Measurements from ENCODE around the gene MAVS.
A peak's percentile ranks its signal among the peaks of the same experiment; 100 is the strongest.
"Not testable (repeated sequence)": the region's sequence is repeated elsewhere in the genome, so short reads cannot be mapped to it uniquely, and the experiment has no call there.

Gene MAVS

DNA sequence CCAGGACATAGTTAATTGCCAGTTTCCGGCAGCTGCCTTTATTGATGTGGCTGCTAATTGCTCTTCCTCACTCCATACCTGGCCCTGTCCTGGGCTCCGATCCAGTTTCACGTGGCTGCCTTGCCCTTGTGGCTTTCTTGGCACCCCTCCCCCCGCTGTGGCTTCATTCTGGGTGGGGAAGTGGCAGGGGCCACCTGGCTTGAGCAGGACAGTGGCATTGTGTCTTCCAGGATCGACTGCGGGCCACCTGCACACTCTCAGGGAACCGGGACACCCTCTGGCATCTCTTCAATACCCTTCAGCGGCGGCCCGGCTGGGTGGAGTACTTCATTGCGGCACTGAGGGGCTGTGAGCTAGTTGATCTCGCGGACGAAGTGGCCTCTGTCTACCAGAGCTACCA is 10.8 kb downstream of the MAVS start:
- DNase-seq = no peak

DNA sequence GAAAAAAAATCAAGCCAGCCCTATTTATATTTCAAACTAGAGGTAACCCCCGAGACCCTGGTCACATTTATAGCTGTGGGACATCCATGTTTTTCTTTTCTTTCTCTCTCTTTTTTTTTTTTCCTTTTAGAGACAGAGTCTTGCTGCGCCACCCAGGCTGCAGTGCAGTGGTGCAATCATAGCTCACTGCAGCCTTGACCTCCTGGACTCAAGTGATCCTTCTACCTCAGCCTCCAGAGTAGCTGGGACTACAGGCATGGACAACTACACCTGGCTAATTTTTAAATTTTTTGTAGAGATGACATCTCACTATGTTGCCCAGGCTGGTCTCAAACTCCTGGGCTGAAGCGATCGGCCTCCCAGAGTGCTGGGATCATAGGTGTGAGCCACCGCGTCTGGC is 12.1 kb downstream of the MAVS start:
- DNase-seq = no peak

DNA sequence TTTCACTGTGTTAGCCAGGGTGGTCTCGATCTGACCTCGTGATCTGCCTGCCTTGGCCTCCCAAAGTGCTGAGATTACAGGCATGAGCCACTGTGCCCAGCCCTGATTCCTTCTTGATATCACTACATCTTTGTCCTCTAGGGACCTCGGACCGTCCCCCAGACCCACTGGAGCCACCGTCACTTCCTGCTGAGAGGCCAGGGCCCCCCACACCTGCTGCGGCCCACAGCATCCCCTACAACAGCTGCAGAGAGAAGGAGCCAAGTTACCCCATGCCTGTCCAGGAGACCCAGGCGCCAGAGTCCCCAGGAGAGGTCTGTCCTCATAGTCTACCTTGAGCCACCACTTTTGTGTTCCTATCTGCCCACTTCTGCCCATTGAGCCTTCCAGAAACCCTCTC is 14.6 kb downstream of the MAVS start:
- DNase-seq = no peak

DNA sequence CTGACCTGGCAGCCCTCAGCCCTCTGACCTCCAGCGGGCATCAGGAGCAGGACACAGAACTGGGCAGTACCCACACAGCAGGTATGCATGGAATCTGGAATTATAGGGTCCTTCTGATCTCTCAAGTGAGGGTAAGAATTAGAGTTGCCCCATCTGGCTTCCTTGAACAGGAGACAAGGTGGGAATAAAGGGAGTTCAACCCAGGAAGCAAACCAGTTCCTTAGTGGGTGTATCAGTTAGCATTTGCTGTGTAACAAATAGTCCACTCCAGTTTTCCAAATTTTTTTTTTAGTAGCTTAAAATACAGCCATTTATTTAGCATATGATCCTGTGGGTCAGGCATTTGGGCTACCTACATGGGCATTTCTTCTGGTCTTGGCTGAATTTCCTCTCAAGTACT is 15.7 kb downstream of the MAVS start:
- DNase-seq = no peak

DNA sequence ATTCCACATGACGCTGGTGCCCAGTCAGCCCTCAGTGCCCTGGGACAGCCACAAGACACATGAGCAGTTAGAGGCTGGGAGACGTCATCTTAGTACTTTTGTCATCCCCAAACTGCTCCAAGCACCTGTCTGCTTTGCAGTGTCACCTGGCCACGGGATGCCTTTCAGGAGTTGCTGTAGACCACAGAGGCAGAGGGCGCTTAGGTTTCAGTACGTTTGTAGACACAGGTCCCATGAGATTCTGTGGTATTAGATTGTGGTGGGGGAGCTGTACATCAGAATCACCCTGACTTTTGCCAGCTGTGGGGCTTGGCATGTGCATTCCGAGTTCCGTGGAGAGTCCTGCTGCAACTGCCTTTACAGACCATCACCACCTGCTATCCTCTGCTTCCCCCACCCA is 16.7 kb downstream of the MAVS start:
- no peak for DNase-seq

DNA sequence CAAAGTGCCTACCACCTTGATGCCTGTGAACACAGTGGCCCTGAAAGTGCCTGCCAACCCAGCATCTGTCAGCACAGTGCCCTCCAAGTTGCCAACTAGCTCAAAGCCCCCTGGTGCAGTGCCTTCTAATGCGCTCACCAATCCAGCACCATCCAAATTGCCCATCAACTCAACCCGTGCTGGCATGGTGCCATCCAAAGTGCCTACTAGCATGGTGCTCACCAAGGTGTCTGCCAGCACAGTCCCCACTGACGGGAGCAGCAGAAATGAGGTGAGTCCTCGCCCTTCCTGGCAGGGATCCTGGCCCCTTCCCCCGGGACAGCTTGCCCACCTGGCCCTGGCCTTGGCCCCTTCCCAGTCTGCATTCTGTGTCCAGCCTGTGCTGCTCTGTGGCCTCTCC is 17.9 kb downstream of the MAVS start:
- no peak for DNase-seq

DNA sequence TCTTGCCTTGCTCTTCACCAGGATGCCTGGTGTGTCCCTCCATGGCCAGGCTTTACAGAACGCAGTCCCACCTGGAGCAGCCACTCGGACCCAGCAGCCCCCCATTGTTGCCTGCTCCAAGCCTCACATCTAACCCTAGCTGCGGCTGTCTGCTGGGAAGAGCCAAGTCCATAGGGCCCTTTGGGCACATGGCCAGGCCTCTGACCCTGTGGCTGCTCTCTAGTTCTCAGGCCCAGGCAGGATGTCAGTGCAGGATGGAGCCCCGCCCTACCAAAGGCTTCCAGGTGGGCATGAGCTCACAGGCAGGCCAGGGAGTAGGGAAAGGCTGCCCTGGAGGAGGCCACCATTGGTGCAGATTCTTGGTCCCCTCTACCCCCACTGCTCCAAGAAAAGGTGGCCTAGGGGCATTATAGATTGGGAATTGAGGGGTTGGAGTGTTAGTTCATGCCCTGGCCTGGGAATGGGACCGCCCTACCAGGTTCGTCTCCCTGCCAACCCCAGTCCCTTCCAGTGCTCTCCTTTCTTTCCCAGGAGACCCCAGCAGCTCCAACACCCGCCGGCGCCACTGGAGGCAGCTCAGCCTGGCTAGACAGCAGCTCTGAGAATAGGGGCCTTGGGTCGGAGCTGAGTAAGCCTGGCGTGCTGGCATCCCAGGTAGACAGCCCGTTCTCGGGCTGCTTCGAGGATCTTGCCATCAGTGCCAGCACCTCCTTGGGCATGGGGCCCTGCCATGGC is 18.7 kb downstream of the MAVS start:
- no peak for DNase-seq

DNA sequence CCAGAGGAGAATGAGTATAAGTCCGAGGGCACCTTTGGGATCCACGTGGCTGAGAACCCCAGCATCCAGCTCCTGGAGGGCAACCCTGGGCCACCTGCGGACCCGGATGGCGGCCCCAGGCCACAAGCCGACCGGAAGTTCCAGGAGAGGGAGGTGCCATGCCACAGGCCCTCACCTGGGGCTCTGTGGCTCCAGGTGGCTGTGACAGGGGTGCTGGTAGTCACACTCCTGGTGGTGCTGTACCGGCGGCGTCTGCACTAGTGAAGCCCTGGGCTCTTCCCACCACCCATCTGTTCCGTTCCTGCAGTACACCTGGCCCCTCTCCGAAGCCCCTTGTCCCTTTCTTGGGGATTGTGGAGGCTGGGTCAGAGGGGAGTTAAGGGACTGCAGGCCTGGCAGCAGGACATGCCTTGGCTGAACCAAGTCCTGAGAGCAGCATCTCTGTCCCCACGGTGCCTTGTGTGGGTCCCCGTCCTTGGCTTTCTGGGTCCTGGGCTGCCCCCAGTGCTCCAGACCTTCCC is 19.3 kb downstream of the MAVS start:
- DNase-seq = no peak

DNA sequence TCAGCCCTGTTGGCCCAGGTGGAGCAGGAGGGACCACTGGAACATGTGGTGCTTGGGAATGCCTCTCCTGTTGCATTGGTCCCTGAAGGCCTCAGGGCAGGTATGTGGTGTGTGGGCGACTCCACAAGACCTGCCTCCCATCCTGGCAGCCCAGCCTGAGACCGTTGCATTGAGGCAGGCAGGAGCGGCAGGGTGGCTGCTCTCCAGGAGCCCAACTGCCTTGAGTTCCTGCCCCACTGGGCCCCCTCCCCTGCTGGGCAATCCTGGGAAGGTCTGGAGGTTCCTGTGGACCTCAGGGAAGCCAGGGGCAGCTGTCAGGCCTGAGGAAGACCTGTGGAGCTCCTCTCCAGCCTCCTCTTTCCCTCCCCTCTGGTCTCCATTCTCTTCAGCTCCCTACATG is 19.8 kb downstream of the MAVS start:
- no peak for DNase-seq

DNA sequence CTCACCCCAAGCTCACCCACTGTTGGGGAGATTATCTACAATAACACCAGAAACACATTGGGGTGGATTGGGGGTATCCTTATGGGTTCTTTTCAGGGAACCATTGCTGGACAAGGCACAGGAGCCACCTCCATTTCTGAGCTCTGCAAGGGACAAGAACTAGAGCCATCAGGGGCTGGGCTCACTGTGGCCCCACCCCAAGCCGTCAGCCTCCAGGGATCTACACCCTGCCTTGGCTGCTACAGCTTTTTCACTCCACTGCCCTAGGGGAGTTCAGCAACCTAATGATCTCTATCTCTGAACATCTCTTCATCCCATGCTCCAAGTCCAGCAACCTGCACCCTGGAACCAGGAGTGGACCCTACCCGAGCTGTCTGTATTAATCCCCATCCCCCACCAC is 21.2 kb downstream of the MAVS start:
- DNase-seq = no peak

DNA sequence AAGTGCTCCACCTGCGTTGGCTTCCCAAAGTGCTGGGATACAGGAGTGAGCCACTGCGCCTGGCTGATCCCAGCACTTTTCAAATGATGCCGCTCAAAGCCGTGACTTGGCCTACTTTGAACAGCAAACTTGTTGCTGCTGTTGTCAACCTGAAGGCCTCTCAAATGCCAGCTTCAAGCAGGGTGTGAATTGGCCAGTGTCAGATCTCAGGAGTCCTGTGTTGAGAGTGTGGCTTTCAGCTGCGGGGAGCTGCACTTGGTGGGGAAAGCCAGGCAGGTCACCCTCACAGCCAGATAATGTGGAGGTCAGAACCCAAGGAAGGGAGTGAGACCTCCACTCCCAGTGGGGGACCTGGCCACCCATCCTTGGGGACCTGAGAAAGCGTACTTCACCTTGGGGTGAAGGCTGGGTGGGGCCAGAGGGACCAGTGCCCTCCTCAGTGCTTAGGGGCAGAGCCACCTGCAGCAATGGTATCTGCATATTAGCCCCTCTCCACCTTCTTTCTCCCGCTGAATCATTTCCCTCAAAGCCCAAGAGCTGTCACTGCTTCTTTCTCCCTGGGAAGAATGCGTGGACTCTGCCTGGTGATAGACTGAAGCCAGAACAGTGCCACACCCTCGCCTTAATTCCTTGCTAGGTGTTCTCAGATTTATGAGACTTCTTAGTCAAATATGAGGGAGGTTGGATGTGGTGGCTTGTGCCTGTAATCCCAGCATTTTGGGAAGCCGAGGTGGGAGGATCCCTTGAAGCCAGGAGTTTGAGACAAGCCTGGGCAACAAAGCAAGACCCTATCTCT is 23.4 kb downstream of the MAVS start:
- DNase-seq = no peak

DNA sequence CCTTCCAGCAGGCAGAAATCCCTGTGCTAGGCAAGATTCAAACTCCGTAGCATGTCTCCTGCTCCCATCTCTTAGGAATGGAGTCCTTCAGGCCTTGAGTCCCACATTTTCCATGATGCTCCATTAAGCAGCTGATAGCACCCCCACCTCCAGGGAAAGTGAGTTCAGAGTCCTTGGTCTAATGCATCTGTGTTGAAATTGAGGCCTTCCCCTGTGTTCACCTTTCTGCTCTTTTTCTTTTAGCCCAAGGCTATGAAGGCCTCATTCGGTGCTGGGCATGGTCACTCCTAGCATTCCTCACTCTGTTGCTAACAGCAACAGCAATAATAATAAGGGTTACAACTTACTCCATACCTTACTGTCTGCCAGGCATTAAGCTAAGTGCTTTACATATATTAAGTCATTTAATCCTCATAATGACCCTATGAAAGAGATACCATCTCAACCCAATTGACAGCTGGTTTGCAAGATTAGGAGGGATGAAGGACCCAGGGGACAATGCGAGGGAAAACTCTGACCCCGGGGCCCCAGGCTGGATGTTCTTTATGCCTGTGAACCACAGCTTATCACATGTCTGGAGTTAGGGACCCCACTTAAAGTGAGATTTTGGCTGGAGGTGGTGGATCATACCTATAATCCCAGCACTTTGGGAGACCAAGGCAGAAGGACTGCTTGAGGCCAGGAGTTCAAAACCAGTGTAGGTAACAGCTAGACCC is 25.1 kb downstream of the MAVS start:
- DNase-seq = no peak

DNA sequence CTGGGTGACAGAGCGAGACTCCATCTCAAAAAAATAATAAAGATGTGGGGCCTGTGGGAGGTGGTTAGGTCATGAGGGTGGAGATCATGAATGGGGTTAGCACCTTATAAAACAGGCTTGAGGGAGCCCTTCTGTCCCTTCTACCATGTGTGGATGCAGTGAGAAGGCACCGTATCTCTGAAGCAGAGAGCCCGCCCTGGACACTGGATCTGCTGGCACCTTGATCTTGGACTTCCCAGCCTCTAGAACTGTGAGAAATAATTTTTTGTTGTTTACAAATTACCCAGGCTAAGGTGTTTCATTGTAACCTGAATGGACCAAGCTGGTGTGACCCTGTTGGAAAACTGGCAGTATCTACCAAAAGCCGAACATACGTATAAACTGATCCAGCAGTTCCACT is 26.9 kb downstream of the MAVS start:
- DNase-seq = no peak

DNA sequence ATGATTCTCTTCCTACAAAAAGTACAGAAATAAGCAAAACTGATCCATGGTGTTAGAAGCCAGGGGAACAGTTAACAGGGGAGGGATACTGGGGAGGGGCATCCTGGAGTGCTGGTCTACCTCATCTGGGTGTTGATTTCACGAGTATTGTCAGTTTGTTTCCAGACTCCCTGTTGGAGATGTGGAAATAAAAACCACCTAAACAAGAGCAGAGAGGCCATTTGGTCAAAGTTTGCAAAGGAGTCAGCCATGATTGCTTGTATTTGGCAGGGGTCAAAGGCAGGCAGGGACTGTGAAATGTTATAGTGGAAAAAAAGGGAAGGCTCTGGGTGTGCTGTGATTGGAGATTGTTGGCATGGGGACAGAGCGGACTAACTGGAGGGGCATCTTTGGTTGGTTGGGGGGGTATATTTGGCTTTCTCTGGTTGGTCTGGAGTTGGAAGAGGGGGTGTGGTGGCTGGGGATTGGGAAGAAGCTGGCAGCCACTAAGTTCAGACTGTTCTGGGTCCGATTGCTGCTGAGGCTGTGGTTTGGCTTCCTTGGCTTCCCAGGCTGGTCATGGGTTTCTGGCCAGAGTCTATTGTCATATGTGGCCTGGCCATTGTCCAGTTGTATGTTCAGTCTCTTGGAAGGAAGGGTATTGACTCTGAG is 27.7 kb downstream of the MAVS start:
- DNase-seq = no peak

DNA sequence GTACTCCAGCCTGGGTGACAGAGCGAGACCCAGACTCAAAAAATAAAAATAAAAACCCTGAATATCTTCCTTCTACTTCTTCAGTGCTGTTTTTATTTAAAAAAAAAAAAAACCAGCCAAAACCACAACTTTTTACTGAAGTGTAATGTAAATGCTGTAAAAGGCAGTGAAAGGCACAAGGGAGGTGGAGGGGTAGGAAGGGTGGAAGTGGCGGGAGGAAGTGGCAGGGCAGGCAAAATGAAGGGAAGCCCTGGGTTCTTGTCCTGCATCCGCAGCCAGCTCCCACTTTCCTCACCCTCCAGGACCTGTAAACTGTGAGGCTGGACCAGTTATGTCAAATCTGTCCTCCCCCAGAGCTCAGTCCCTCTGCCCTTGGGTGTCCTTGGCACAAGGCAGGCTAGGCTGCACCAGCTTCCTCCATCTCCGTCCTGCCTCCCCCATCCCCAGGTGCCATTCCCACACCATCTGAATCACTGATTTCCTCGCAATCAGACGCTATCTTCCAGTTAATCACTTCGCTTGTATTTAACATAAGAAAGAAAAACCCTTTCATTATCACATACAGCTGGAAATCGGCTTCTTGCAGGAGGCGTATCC is 28.8 kb downstream of the MAVS start:
- DNase-seq = no peak

DNA sequence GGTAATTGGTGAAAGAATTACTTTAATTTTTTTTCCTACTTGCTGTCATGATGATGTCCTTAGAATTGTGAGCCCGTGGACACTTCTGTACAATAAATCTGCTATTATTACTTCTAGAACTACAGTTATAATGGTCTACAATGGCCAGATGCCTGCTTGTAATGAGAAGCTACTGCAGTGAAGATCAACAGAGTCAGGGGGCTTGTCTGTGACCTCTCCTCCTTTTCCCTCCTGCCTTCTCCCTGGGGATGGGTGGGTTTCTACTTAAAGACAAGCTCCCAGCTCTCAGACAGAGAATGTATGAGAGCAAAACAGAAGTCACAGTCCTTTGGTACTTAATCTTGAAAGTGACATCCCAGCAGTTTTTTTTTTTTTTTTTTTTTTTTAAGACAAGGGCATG is 29.4 kb downstream of the MAVS start:
- DNase-seq = no peak

DNA sequence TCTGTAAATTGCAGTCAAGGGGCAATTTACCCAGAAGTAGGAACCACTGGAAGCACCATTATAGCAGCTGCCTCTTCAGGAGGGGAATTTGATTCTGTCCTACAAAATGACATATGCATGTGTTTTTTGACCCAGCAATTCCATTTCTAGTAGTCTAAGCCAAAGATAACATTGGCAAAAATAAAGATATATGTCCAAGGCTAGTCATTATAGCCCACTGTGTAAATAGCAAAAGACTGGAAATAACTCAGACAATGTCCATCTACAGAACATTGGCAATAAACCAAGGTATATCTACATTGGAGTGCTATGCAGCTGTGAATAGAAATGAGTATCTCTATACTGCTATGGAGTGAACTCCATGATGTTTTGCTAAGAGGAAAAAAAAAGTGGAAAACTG is 30.0 kb downstream of the MAVS start:
- no peak for DNase-seq

DNA sequence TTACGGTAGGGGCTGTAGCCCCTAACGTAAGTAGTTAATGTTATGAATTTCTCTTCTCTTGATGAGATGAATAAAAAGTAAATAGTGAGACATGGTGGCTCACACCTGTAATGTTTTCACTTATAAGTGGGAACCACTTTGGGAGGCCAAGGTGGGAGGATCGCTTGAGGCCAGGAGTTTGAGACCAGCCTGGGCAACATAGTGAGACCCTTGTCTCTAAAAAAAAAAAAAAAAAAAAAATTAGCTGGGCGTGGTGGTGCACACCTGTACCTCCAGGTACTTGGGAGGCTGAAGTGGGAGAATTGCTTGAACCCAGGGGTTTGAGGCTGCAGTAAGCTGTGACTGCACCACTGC is 32.3 kb downstream of the MAVS start:
- not testable (repeated sequence) for DNase-seq

DNA sequence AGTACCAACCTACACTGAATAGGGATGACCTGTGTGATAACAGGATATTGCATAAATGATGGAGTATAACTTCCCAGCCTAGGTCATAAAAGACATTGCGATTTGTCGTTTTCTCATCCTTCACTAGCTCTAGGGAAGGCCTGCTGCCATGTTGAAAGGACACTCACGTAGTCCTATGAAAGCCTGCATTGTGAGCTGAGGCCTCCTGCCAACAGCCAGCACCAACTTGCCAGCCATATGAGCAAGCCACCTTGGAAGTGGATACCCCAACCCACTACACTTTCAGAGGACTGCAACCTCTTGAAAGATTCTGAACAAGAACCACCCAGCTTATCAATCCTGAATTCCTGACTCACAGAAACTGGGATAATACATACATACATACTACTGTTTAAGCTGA is 39.1 kb downstream of the MAVS start:
- no peak for DNase-seq

DNA sequence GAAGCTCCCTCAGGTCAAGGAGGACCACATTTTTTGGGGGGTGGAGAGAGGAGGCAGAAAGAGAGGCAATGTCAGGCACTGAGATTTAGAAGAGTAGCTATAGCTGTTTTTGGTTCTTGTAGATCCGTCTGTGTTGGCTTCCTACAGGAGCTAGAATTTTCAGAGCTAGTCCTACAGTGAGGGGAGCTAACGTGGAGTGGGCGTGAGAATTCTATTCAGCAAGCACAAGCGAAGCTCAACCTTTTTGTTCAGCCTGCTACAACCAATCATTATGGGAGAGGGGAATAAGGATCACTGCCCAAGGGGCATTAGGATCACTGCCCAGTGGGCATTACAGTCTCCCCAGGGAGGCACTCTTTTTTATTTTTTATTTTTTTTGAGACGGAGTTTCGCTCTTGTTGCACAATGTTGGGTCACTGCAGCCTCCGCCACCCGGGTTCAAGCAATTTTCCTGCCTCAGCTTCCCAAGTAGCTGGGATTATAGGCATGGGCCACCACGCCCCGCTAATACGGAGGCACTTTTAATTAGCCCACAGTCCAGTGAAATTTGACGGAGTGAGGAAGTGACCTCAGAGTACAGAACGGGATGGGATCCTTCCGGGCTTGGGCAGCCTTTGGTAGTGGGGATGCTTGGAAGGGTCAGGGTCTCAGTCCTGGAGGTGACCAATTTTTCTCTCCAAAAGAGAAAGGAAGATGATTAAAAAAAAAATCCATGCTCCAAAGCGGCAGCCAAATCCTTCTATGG is 41.4 kb downstream of the MAVS start:
- DNase-seq = no peak

DNA sequence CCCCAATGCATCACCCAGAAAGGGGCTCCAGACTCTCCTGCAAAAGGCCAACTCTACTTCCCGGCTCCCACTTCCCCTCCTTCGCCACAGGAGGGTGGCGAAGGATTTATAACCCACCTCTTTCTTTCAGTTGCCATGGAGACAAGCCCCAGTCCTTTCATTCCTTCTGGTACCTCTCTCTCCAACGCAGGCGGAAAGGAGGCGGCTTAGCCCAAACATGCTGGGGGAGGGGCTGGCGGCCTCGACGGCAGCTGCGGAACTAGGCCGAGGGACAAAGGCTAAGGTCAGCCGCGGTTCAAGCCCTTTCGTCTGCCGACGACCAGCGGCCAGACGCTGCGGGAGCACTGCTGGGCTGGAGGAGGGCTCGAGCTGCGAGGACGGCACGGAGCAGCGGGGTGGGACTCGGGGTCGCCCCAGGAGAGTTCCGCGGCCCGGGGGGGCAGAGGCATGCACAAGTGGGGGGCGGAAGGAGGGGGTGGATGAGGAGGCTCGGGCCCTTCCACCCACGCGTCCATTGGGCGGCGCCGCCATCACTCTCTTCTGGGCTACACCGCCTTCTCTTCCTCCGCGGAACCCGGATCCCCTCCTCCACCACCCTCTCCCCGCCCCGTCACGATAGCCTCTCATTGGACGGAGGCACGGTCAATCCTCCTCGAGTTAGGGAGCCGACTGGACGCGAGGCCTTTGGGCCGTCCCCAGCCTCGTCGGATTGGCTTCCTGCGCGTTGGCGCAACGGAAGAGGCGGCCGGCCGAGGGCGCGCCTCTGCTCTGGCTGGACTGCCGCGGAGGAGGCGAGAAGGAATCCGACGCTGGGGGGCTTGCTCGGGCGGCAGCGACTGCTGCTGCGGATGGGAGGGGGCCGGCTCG is 42.2 kb downstream of the MAVS start, which contains the start of gene PANK2:
TSS of gene PANK2 (plus strand) at position 766 of the 867 bp plus-strand sequence.
- DNase-seq = peak; percentile 98
